ENCODE data around the gene E2F1.

- TF ChIP-seq CTCF (IDR thresholded peaks at IDR 0.05) (no peak), EZH2 (IDR thresholded peaks at IDR 0.05; ENCODE audit: borderline replicate concordance, insufficient read depth, low read depth, low read length, poor library complexity, severe bottlenecking) (no peak)
These were observed 41.2 kb downstream of the E2F1 start for GRCh38 chr20:33645072-33645358.

All from B cell (primary cell).